ENCODE results near the gene RGS10.
A peak's percentile ranks its signal among the peaks of the same experiment; 100 is the strongest.

Gene RGS10

DNA sequence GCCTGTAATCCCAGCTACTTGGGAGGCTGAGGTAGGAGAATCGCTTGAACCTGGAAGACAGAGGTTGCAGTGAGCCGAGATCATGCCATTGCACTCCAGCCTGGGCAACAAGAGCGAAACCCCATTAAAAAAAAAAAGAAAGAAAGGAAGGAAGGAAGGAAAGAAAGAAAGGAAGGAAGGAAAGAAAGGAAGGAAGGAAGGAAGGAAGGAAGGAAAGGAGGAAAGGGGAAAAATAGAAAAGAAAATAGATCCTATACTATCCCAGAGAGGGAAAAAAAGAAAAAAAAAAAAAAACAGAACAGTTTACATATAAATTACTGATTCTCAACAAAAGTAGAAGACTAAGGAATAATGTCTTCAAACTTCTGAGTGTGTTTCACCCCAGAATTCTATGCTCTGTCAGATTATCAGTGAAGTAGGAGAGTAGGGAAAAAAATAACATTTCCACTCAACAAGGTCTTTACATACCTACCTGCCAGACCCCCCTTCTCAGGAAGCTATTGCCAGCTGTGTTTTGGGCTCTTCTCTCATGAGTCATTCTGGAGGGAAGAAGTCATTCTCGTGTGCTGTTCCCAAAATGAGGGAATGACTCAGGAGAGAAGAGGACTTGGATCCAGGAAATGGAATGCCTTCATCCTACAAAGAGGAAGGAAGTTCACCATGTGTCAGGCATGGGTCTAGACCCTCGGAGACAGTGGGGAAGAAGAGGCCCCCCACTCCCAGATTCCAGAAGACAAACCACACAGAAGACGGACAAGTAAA is 20.9 kb downstream of the RGS10 start:
- TF ChIP-seq CTCF (IDR thresholded peaks at IDR 0.05; ENCODE audit: extremely low read depth, missing control alignments) = no peak
- DNase-seq (ENCODE audit: low spot score) = no peak

- no peak for DNase-seq (ENCODE audit: low spot score)
- no peak for TF ChIP-seq CTCF (IDR thresholded peaks at IDR 0.05; ENCODE audit: extremely low read depth, missing control alignments)
These were observed 22.2 kb downstream of the RGS10 start for GRCh38 chr10:119520283-119520682.

DNA sequence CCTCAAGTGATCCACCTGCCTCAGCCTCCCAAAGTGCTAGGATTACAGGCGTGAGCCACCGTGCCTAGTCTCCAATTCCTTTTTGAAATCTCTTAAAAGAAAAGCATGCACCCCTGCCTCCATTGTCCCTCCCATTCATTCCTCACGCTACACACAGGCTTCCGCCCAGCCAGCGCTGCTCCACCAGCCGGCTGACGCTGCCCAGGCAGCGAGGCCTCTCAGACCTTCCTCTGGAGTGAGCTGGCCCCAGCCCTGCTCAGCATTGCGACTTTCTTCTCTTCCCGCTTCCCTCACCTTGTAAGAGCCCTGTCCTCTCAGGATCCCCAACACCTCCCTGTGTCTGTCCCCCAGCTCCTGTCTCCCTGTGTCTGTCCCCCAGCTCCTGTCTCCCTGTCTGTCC is 23.6 kb downstream of the RGS10 start:
- no peak for DNase-seq (ENCODE audit: low spot score)

GRCh38 chr10:119518176-119518575 is 24.3 kb downstream of the RGS10 start:
- DNase-seq (ENCODE audit: low spot score) = peak; percentile 20
- no peak for TF ChIP-seq CTCF (IDR thresholded peaks at IDR 0.05; ENCODE audit: extremely low read depth, missing control alignments)

More for the DNA sequence above, 23.6 kb downstream of the RGS10 start:
- TF ChIP-seq CTCF (IDR thresholded peaks at IDR 0.05; ENCODE audit: extremely low read depth, missing control alignments) = no peak

GRCh38 chr10:119517235-119518141 is 25.0 kb downstream of the RGS10 start:
- DNase-seq (ENCODE audit: low spot score) = peak; percentile 68
- no peak for TF ChIP-seq CTCF (IDR thresholded peaks at IDR 0.05; ENCODE audit: extremely low read depth, missing control alignments)

GRCh38 chr10:119516381-119517234 is 25.9 kb downstream of the RGS10 start:
- peak; percentile 79 for DNase-seq (ENCODE audit: low spot score)
- TF ChIP-seq CTCF (IDR thresholded peaks at IDR 0.05; ENCODE audit: extremely low read depth, missing control alignments) = no peak

Measured in GM20000 (cell line).